ENCODE data around the gene RUNX2.

DNA sequence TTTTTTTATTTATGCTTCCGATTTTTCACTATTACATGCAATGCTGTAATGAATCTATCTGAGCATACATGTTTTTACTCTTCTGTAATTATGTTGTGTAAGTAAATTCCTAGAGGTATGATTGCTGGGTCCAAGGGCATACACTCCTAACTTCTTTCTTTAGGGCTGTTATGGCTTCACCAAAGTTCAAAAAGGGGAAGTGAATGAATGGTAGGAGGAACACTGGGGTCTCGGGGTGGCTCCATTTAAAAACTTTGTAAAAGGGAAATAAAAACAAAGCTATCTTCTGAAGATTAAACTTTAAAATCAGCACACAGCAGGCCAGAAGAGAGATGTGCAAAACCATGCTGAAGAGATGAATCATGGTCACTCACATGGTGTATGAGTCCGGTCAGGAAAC lies 338.7 kb downstream of the RUNX2 start:
- TF ChIP-seq FOXA1 (IDR thresholded peaks at IDR 0.05) (no peak), ZNF384 (IDR thresholded peaks at IDR 0.05) (no peak), FOXM1 (IDR thresholded peaks at IDR 0.05; ENCODE audit: borderline replicate concordance) (no peak), HDGF (IDR thresholded peaks at IDR 0.05; ENCODE audit: borderline replicate concordance) (no peak), SUZ12 (IDR thresholded peaks at IDR 0.05) (no peak), SP1 (IDR thresholded peaks at IDR 0.05) (no peak), TARDBP (IDR thresholded peaks at IDR 0.05) (no peak), BHLHE40 (IDR thresholded peaks at IDR 0.05; ENCODE audit: borderline replicate concordance) (no peak), LEF1 (IDR thresholded peaks at IDR 0.05; ENCODE audit: borderline replicate concordance) (no peak), FOXK2 (IDR thresholded peaks at IDR 0.05) (no peak), ELF4 (IDR thresholded peaks at IDR 0.05) (no peak), CTBP1 (IDR thresholded peaks at IDR 0.05; ENCODE audit: borderline replicate concordance) (no peak), ARNT (IDR thresholded peaks at IDR 0.05) (no peak), L3MBTL2 (conservative IDR thresholded peaks at IDR 0.05) (no peak)

Data from HEK293T (cell line).